ENCODE results near the gene OSBPL10.

Gene OSBPL10

GRCh38 chr3:31752305-31753049 lies 228.6 kb downstream of the OSBPL10 start:
- no peak for TF ChIP-seq CTCF (IDR thresholded peaks at IDR 0.05; ENCODE audit: insufficient read depth, low read length, missing control alignments)
- no peak overlapping the region for H3K4me3 ChIP-seq (ENCODE audit: low read depth, low read length)
- DNase-seq (ENCODE audit: low read depth, low spot score): no peak
- CTCF ChIA-PET: interaction anchor here (0.8 to 1.7 kb wide), 3 partner anchors 10 to 18 kb away, joined by 3 to 8 read pairs (median 3); no protein-coding TSS in a partner anchor
- POLR2A ChIA-PET: no interaction called here

GRCh38 chr3:31750341-31750740 lies 230.7 kb downstream of the OSBPL10 start:
- no peak for TF ChIP-seq CTCF (IDR thresholded peaks at IDR 0.05; ENCODE audit: insufficient read depth, low read length, missing control alignments)
- CTCF ChIA-PET: no interaction called here

DNA sequence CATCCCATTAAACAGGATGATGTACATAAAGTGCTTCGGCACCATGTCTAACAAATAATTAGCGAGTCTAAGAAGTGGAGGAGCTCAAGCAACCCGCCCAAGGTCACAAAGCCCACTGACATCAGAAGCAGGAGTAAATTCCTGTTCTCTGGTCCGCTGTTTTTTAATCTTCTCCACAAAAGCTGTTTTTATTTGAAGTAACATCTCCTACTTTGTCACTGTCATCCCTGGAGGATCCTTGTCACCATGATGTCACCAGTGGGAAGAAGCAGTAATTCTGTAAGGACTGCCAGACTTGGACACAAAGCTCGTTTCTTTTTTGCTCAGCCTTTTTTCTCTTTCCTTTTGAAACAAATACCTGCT lies 232.1 kb downstream of the OSBPL10 start:
- POLR2A ChIA-PET: no interaction called here
- DNase-seq (ENCODE audit: low read depth, low spot score): no peak
- H3K4me3 ChIP-seq (ENCODE audit: low read depth, low read length): no peak overlapping the region
- CTCF ChIA-PET: interaction anchor here (1.7 kb wide), 1 partner anchor 18 kb away, joined by 5 read pairs; no protein-coding TSS in a partner anchor
- TF ChIP-seq CTCF (IDR thresholded peaks at IDR 0.05; ENCODE audit: insufficient read depth, low read length, missing control alignments): no peak

More at GRCh38 chr3:31750341-31750740, 230.7 kb downstream of the OSBPL10 start:
- H3K4me3 ChIP-seq (ENCODE audit: low read depth, low read length): no peak overlapping the region
- DNase-seq (ENCODE audit: low read depth, low spot score): no peak
- POLR2A ChIA-PET: no interaction called here

DNA sequence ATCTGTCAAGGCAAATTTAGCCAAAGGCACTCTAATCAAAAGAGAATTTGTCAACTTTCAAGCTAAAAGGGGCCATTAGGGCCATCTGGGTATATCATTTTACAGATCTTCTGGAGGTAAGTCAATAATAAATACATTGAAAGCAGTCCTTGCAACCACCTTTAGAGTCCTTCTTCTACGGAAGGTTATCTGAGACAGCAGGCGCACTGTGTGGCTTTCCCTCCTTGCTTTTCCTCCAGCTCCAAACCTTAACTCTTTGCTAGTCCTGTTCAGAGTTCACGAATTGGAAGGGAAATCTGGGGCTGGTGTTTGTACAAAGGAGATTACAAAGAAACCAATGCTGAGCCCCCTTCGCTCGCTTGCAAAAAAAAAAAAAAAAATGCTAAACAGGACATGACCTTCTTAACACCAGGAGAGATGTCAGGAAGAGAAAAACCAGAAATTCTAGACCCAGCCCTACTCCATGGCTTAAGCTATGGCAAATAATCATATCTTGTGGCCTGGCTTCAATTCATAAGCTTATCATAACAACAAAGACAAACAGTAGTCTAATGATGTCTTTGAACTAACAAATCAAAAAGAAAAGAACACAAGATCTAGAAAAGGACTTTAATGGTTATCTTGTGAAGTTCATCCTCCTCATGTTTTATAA lies 232.7 kb downstream of the OSBPL10 start:
- CTCF ChIA-PET: interaction anchor here (1.2 to 1.7 kb wide), 2 partner anchors 19 to 60 kb away, joined by 3 to 5 read pairs; no protein-coding TSS in a partner anchor
- no peak for TF ChIP-seq CTCF (IDR thresholded peaks at IDR 0.05; ENCODE audit: insufficient read depth, low read length, missing control alignments)
- H3K4me3 ChIP-seq (ENCODE audit: low read depth, low read length): no peak overlapping the region
- POLR2A ChIA-PET: no interaction called here
- no peak for DNase-seq (ENCODE audit: low read depth, low spot score)

DNA sequence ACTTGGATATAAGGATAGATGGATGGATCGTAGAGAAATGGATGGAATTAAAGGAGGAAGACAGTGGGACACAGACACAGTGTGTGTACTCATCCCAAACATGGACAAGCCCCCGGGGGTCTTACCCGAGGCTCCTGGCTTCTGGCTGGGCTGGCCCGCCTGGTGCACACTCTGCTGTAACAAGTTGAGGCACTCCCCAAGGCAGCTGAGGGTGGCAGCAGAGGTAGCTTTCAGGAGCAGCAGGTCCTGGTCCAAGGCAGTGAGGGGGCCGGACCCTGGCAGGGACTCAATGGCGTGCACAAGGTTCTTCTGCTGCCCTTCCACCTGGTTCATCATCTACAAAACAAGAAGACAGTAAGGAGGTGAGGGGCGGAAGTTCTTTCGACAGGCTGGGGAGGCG lies 233.3 kb downstream of the OSBPL10 start:
- ChIA-PET CTCF (interaction anchor here (1.2 kb wide), 1 partner anchor 59 kb away, joined by 3 read pairs; no protein-coding TSS in a partner anchor), POLR2A (no interaction called here)
- no peak for TF ChIP-seq CTCF (IDR thresholded peaks at IDR 0.05; ENCODE audit: insufficient read depth, low read length, missing control alignments)
- H3K4me3 ChIP-seq (ENCODE audit: low read depth, low read length): no peak overlapping the region
- no peak for DNase-seq (ENCODE audit: low read depth, low spot score)

- CTCF ChIA-PET: no interaction called here
- POLR2A ChIA-PET: no interaction called here
- no peak overlapping the region for H3K4me3 ChIP-seq (ENCODE audit: low read depth, low read length)
- no peak for TF ChIP-seq CTCF (IDR thresholded peaks at IDR 0.05; ENCODE audit: insufficient read depth, low read length, missing control alignments)
- no peak for DNase-seq (ENCODE audit: low read depth, low spot score)
These were observed 236.1 kb downstream of the OSBPL10 start for GRCh38 chr3:31744913-31745312.
